Heart right ventricle (tissue), 16 donors: ENCODE measurements around the gene USF1. TPM values are rescaled to one million over a fixed set of nuclear protein-coding genes. Genes with fewer than 3 reads are reported as not detected.

Experiments used
- ATAC-seq, 8 donors: fragments of 200-7000 bp; cut with Tn5 transposase; one replicate each; pipeline ENCODE4 v1.9.1; 2020; ENCODE audit warnings: mild to moderate bottlenecking in 8 of 8, moderate library complexity in 8 of 8, moderate number of reproducible peaks in 1 of 8
- DNase-seq, 2 donors: peaks; one replicate each; pipeline ENCODE4 v3.0.0-alpha.2; 2020
- H3K27ac ChIP-seq, 10 donors: fragments of 200-600 bp; sonication (generic) in 2 of 10; one replicate each; pipeline versions ENCODE4 v1.5.0 to v1.8.0; 2020 to 2022; ENCODE audit warnings: mild to moderate bottlenecking in 3 of 10
- H3K27me3 ChIP-seq, 7 donors: fragments of 200-600 bp; one replicate each; pipeline ENCODE4 v1.8.0; 2021 to 2022; ENCODE audit warnings: mild to moderate bottlenecking in 2 of 7
- H3K36me3 ChIP-seq, 9 donors: fragments of 200-600 bp; sonication (generic) in 1 of 9; one replicate each; pipeline versions ENCODE4 v1.5.0 to v1.8.0; 2020 to 2022; ENCODE audit warnings: mild to moderate bottlenecking in 2 of 9
- H3K4me1 ChIP-seq, 9 donors: fragments of 200-600 bp; sonication (generic) in 1 of 9; one replicate each; pipeline versions ENCODE4 v1.5.0 to v1.8.0; 2020 to 2022; ENCODE audit warnings: mild to moderate bottlenecking in 4 of 9
- H3K4me3 ChIP-seq, 10 donors: fragments of 200-600 bp; sonication (generic) in 2 of 10; one replicate each; pipeline versions ENCODE4 v1.5.0 to v1.8.0; 2020 to 2022; ENCODE audit warnings: mild to moderate bottlenecking in 7 of 10, moderate library complexity in 2 of 10
- H3K9me3 ChIP-seq, 11 donors: fragments of 200-600 bp in 10 of 11; sonication (generic) in 2 of 11; one replicate each; pipeline versions ENCODE4 v1.5.0 to v1.8.0; 2013 to 2022; ENCODE audit warnings: mild to moderate bottlenecking in 2 of 11, control low read depth in 1 of 11, moderate library complexity in 1 of 11
- WGBS, 2 donors: extraction: QIAGEN DNeasy Blood & Tissue Kit; methylation state at CpG; one replicate each; pipeline ENCODE4 v1.1.7; 2013; ENCODE audit warnings: inconsistent platforms in 1 of 2; 5-methylcytosine and 5-hydroxymethylcytosine counted together
- intact Hi-C, 10 donors: fragments of 100-400 bp; cut with DNase I; formaldehyde crosslinking; loops; one replicate each; pipeline versions ENCODE4 v1.11.1 to v1.14.2; 2022
- polyA plus RNA-seq, 2 donors: library from polyadenylated mRNA; stranded (reverse); fragments of 200-250 nt; gene quantifications; one replicate each; pipeline ENCODE4 v1.2.3, GENCODE V29; 2013
- total RNA-seq, 10 donors: library from RNA; stranded (reverse); fragmentation: NEBNext Ultra II Directional in 3 of 10; extraction: Animal tissue kit (Norgen Biotek cat#: 25700) in 3 of 10; gene quantifications; one replicate each; pipeline versions ENCODE4 v1.2.1 to v1.2.4, GENCODE V29; 2021 to 2023
- TF ChIP-seq, protein P1 (sequence below), 9 donors: fragments of 200-600 bp; sonication (generic) in 2 of 9; IDR thresholded peaks; one replicate each; pipeline versions ENCODE4 v1.5.0 to v1.8.0; 2021 to 2022; ENCODE audit warnings: antibody characterized with exemption in 9 of 9, mild to moderate bottlenecking in 5 of 9, moderate library complexity in 1 of 9
- donor health status: Arrhythmogenic right ventricular cardiomyopathy.
- donor health status: ischemic (EF 13 %, LVEDD 7.1; RV severe dilation, severe dysfunction).
- donor health status: healthy with polysubstance abuse.
- donor health status: DM: no; HTN: yes; CAD: no.
- donor health status: DM: no; HTN: no; CAD: no.
- donor health status: ischemic (EF 25% LVEDD 6.9; RV normal size, moderate dysfunction).
- donor health status: ischemic (EF 25% LVEDD 5.7; RV mildly dilated, moderate dysfunction).
- donor health status: healthy.
- donor health status: DM: yes; HTN: yes; CAD: no.
- donor health status: Ischemic cardiomyopathy.
- donor health status: ischemic (EF 35%, LVEDD 5.7; RV mildly dilated, moderate dysfunction).
- donor health status: nonischemic (EF 11% LVEDD 7.7; RV severe dilation, severe dysfunction).
- donor health status: DM: yes; HTN: yes; CAD: no.
- donor health status: PGD.
- donor health status: ischemic (EF 29% LVEDD 5.4; RV normal size, mild dysfunction).
- donor health status: nonischemic (EF 23%, LVEDD 6.1; RV moderate dilation, normal function).

Gene USF1
- total and polyA plus RNA-seq, 12 donors: 23.7 to 55.1 (median 29.9) TPM

DNA sequence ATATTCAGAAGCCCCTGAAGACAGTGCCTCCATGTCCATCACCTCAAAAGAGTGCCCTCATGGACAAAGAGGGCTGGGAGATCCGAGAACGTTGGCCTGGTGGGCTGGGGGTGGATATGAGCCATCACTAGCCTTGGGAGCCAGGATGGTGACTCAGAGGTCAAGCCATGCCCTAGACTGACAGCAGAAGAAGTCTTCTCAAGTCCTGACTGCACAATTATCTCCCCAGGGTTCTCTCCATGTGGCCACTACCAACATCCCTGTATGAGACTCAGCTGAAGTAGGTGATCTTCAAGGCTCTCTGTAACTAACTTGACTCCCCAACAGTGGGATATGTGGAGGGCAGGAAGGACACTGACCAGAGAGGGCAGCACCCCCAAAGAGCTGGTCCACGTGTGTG is 7.1 kb upstream of the USF1 start:
- Histone ChIP-seq H3K4me1 (peaks cover 0 to 14% (median 0%) of the 10 kb centered on the region in 9 donors), H3K36me3 (peaks cover 0 to 84% (median 0%) of the 10 kb centered on the region in 9 donors), H3K27ac (no peak overlapping the region), H3K27me3 (peaks cover 0 to 39% (median 17%) of the 10 kb centered on the region in 7 donors), H3K9me3 (no peaks in the 10 kb centered on the region), H3K4me3 (no peak overlapping the region)
- DNase-seq: no peak
- no peak for ATAC-seq
- TF ChIP-seq, protein P1, sequence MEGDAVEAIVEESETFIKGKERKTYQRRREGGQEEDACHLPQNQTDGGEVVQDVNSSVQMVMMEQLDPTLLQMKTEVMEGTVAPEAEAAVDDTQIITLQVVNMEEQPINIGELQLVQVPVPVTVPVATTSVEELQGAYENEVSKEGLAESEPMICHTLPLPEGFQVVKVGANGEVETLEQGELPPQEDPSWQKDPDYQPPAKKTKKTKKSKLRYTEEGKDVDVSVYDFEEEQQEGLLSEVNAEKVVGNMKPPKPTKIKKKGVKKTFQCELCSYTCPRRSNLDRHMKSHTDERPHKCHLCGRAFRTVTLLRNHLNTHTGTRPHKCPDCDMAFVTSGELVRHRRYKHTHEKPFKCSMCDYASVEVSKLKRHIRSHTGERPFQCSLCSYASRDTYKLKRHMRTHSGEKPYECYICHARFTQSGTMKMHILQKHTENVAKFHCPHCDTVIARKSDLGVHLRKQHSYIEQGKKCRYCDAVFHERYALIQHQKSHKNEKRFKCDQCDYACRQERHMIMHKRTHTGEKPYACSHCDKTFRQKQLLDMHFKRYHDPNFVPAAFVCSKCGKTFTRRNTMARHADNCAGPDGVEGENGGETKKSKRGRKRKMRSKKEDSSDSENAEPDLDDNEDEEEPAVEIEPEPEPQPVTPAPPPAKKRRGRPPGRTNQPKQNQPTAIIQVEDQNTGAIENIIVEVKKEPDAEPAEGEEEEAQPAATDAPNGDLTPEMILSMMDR (IDR thresholded peaks at IDR 0.05): no peak
- intact Hi-C loops: no loop called here
- 75 to 86% methylated on average over 3 of the region's 3 CpGs for WGBS, 2 donors

DNA sequence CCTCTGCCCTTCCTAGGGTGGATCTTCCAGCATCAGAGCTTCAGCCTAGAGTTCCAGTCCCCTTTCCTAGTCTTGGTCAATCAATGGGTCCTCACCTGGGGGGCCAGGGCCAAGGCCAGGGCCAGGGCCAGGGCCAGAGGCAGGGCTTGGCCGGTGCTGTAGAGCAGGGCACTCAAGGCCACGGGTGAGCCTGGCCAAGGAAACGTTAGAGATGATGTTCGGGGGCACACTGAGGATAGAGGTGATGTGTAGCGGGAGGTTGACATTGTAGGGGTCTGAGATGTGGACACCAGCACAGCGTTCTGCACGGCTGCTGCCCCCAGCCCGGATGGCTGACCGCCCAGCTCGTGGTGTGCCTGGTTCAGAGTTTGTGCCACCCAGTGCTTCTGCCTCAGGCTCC is 5.4 kb upstream of the USF1 start:
- Histone ChIP-seq H3K9me3 (no peaks in the 10 kb centered on the region), H3K27me3 (peaks cover 0 to 26% (median 11%) of the 10 kb centered on the region in 7 donors), H3K27ac (no peak overlapping the region), H3K4me1 (peaks cover 0 to 31% (median 0%) of the 10 kb centered on the region in 9 donors), H3K36me3 (peaks cover 0 to 69% (median 0%) of the 10 kb centered on the region in 9 donors), H3K4me3 (no peak overlapping the region)
- ATAC-seq: no peak
- TF ChIP-seq, protein P1 (IDR thresholded peaks at IDR 0.05): no peak
- 91% methylated on average over 10 of the region's 10 CpGs for WGBS, 2 donors
- intact Hi-C loops: no loop called here
- no peak for DNase-seq

DNA sequence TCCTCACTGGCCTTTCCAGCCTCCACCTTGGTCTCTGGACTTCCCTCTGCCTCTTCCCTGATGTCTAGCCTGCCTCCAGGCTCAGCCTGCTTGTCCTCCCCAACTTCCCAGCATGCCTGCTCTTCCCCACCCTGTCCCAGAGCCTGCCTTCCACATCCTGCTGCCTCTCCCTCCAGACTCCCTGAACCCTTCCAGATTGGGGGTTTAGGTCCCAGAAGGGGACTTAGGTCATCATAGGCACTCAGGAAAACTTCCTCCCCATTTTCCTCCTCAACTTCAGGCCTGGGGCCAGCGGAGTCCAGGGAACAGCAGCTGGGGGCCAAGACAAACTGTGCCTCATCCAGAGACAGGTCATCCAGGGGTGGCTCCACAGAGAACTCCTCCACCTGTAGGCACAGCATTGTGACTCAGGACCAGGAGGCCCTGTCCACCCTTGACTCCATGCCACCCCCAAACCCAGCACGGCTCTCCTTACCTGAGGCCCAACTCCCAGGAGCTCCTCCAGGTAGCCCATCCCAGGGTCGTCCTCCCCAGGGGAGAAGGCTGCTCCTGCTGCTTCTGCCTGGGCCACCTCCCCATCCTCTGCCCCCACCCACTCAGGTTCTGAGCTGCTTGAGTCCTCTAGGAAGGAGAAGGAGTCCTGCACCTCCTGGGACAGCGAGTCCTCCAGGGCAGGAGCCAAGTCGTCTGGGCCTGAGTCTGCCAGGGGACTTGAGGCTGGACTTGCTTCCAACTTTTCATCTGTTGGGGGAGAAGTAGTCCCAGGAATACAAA is 3.4 kb upstream of the USF1 start:
- ATAC-seq (no peak), DNase-seq (no peak)
- peaks cover 0 to 38% (median 8%) of the 10 kb centered on the region in 9 donors for H3K4me1 ChIP-seq
- H3K27ac ChIP-seq: peak overlapping the region in 1 of 10 donors; percentile 98
- H3K9me3 ChIP-seq: no peaks in the 10 kb centered on the region
- TF ChIP-seq, protein P1 (IDR thresholded peaks at IDR 0.05): no peak
- WGBS, 2 donors: 79 to 92% methylated on average over 5 of the region's 5 CpGs
- H3K36me3 ChIP-seq: peaks cover 0 to 51% (median 0%) of the 10 kb centered on the region in 9 donors
- intact Hi-C loops: loop anchor here in 5 of 10 donors (5.0 to 10.0 kb wide), 4 partner anchors 48 to 703 kb away; partner anchors contain the start of genes KLHDC9 (in 2 of the 5), NIT1 (in 1 of the 5) and PFDN2 (in 1 of the 5)
- no peak overlapping the region for H3K4me3 ChIP-seq
- peaks cover 0 to 6% (median 0%) of the 10 kb centered on the region in 7 donors for H3K27me3 ChIP-seq

DNA sequence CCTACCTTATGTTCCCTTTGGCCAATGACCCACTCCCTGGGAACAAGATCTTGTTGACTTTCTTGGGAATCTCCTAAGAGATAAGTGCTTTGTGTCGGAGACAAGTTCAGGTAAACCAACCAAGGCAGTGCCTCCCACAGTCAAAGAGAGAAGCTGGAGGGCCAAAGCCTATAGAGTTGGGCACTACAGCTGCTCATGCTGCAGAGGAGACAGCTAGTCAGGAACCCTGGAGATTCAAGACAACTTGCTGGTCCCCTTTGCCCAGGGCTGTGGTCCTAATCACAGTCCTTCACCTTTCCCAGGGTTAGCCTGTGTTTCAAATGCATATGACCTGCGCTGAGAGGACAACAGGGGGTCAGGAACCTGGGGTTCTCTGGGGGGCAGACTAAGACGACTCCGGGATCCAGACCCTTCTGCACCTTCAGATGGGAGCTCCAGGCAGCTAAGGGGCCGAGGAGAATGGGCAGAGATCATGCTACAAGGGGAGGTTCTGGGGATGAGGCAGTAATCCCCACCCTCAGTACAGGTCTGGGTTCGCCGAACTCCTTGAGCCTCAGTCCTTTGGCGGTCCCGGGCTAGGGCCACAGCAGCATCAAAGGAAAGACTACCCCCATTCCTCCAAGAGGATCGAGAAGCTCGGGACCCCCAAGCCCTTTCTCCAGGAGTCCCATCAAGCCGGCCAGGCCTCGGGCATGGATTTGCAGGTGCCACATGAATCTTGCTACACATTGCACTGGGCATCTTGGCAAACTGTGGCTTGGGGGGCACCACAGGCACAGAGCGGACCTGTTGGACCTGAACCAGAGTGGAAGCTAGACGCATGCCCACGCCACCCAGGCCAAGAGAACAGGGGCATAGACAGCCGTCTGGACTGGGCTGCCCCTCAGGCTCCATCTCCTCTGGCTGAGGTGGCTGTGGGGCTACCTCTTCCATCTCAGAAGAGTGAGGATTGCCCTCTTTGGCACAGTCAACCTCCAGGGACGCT is 2.0 kb upstream of the USF1 start:
- H3K27me3 ChIP-seq: no peaks in the 10 kb centered on the region
- H3K27ac ChIP-seq: peak overlapping the region in 2 of 10 donors; percentile 90 to 98
- ATAC-seq (no peak), DNase-seq (no peak)
- TF ChIP-seq, protein P1 (IDR thresholded peaks at IDR 0.05): no peak
- 97 to 98% methylated on average over 18 of the region's 18 CpGs for WGBS, 2 donors
- no peaks in the 10 kb centered on the region for H3K9me3 ChIP-seq
- no peak overlapping the region for H3K4me3 ChIP-seq
- H3K36me3 ChIP-seq: peaks cover 0 to 45% (median 3%) of the 10 kb centered on the region in 9 donors
- peaks cover 0 to 51% (median 17%) of the 10 kb centered on the region in 9 donors for H3K4me1 ChIP-seq
- intact Hi-C loops: loop anchor here in 5 of 10 donors (5.0 to 10.0 kb wide), 4 partner anchors 50 to 705 kb away; partner anchors contain the start of genes KLHDC9 (in 2 of the 5), NIT1 (in 1 of the 5) and PFDN2 (in 1 of the 5)
